Ascending aorta (tissue), 2 donors: ENCODE results near the gene ALDH7A1. TPM values are rescaled to one million over a fixed set of nuclear protein-coding genes. Genes with fewer than 3 reads are reported as not detected.
"Not testable (repeated sequence)": the region's sequence is repeated elsewhere in the genome, so short reads cannot be mapped to it uniquely, and the experiment has no call there.

Experiments used
- DNase-seq, 2 donors: peaks; one replicate each; pipeline ENCODE4 v3.0.0-alpha.2; 2019; ENCODE audit warnings: low spot score in 2 of 2
- H3K27ac ChIP-seq, 2 donors: fragments of 200-600 bp; sonication (generic); one replicate each; pipeline ENCODE4 v1.5.1; 2016 to 2017; ENCODE audit warnings: mild to moderate bottlenecking in 1 of 2
- H3K27me3 ChIP-seq: fragments of 200-600 bp; sonication (generic); one replicate; pipeline ENCODE4 v1.5.1; 2017
- H3K36me3 ChIP-seq, 2 donors: fragments of 200-600 bp; sonication (generic); one replicate each; pipeline ENCODE4 v1.5.1; 2016
- H3K4me1 ChIP-seq, 2 donors: fragments of 200-600 bp; sonication (generic); one replicate each; pipeline ENCODE4 v1.5.1; 2016 to 2017; ENCODE audit warnings: mild to moderate bottlenecking in 1 of 2
- H3K4me3 ChIP-seq, 2 donors: fragments of 200-600 bp; sonication (generic); one replicate each; pipeline ENCODE4 v1.5.1; 2016 to 2017; ENCODE audit warnings: mild to moderate bottlenecking in 1 of 2
- H3K9me3 ChIP-seq, 2 donors: fragments of 200-600 bp; sonication (generic); one replicate each; pipeline ENCODE4 v1.5.1; 2016
- CTCF ChIP-seq, 3 experiments: fragments of 200-600 bp in 2 of 3; fragments of 450-650 bp in 1 of 3; sonication (generic) in 2 of 3; IDR thresholded peaks; one replicate each; pipeline ENCODE4 v1.5.1; 2016 to 2019; ENCODE audit warnings: antibody characterized with exemption in 3 of 3, mild to moderate bottlenecking in 1 of 3, moderate library complexity in 1 of 3
- intact Hi-C: fragments of 100-400 bp; cut with DNase I; formaldehyde crosslinking; loops from one replicate; pipeline ENCODE4 v1.15.1; 2023
- total RNA-seq: library from RNA; depleted of rRNA; stranded (reverse); fragments of >200 nt; gene quantifications from one replicate; pipeline ENCODE4 v1.1.0, GENCODE V29; 2016

ALDH7A1 gene
- total RNA-seq, 1 donor from 2014 or later: 1.4 TPM

DNA sequence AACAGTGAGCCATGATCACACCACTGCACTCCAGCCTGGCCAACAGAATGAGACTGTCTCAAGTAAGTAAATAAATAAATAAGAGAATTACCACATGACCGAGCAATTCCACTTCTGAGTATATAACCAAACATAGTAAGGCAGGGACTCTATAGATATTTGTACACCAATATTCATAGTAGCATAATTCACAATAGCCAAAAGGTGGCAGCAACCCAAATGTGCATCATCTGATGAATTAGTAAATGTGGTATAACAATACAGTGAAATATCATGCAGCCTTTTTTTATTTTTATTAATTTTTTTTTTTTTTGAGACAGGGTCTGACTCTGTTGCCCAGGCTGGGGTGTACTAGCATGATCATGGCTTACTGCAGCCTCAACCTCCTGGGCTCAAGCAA, 33.1 kb downstream of the ALDH7A1 start:
- intact Hi-C loops: no loop called here
- no peak for TF ChIP-seq CTCF (IDR thresholded peaks at IDR 0.05)

GRCh38 chr5:126555101-126555500, 39.9 kb downstream of the ALDH7A1 start:
- peaks cover 59 to 84% of the 10 kb centered on the region in 2 donors for H3K36me3 ChIP-seq
- intact Hi-C loops: not testable (repeated sequence)

More for the DNA sequence above, 33.1 kb downstream of the ALDH7A1 start:
- Histone ChIP-seq H3K27me3 (no peaks in the 10 kb centered on the region), H3K27ac (no peak overlapping the region), H3K36me3 (peaks cover 17 to 60% of the 10 kb centered on the region in 2 donors), H3K4me3 (no peak overlapping the region), H3K4me1 (no peaks in the 10 kb centered on the region), H3K9me3 (no peaks in the 10 kb centered on the region)
- no peak for DNase-seq

GRCh38 chr5:126552614-126553013, 42.4 kb downstream of the ALDH7A1 start:
- intact Hi-C loops: no loop called here
- DNase-seq: no peak
- no peaks in the 10 kb centered on the region for H3K27me3 ChIP-seq
- H3K27ac ChIP-seq: no peak overlapping the region
- H3K36me3 ChIP-seq: peaks cover 60 to 83% of the 10 kb centered on the region in 2 donors
- H3K9me3 ChIP-seq: no peaks in the 10 kb centered on the region
- TF ChIP-seq CTCF (IDR thresholded peaks at IDR 0.05): no peak
- H3K4me3 ChIP-seq: no peak overlapping the region
- no peaks in the 10 kb centered on the region for H3K4me1 ChIP-seq

More at GRCh38 chr5:126555101-126555500, 39.9 kb downstream of the ALDH7A1 start:
- not testable (repeated sequence) for H3K4me3 ChIP-seq, H3K4me1 ChIP-seq, H3K27me3 ChIP-seq, H3K9me3 ChIP-seq, DNase-seq, H3K27ac ChIP-seq

- no peak overlapping the region for H3K27ac ChIP-seq
- no peak for DNase-seq
- intact Hi-C loops: no loop called here
- no peak for TF ChIP-seq CTCF (IDR thresholded peaks at IDR 0.05)
- H3K27me3 ChIP-seq: no peaks in the 10 kb centered on the region
- H3K36me3 ChIP-seq: peaks cover 14 to 32% of the 10 kb centered on the region in 2 donors
- H3K9me3 ChIP-seq: no peaks in the 10 kb centered on the region
- H3K4me1 ChIP-seq: no peaks in the 10 kb centered on the region
- no peak overlapping the region for H3K4me3 ChIP-seq
These were observed 50.8 kb downstream of the ALDH7A1 start for GRCh38 chr5:126544087-126544740.

DNA sequence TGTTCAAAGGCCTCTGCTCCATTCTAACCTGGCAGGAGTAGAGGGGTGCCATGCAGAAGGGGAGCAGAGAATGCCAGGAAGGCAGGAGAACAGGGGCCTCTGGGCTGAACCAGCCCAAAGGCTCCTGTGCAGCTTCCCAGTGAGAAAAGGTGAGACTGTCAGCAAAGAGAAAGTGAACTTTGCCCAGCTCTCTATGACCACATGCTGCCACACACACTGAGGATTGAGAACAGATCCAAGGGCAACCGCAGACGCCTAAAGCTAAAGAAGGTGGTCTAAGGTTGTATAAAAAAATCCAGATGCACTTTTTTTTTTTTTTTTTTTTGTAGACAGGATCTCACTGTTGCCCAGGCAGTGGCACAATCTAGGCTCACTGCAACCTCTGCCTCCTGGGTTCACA, 51.4 kb downstream of the ALDH7A1 start:
- Histone ChIP-seq H3K27me3 (no peaks in the 10 kb centered on the region), H3K36me3 (peaks cover 12 to 32% of the 10 kb centered on the region in 2 donors), H3K27ac (no peak overlapping the region), H3K4me1 (peaks cover 0 to 4% of the 10 kb centered on the region in 2 donors), H3K4me3 (no peak overlapping the region), H3K9me3 (no peaks in the 10 kb centered on the region)
- no peak for DNase-seq
- no peak for TF ChIP-seq CTCF (IDR thresholded peaks at IDR 0.05)
- intact Hi-C loops: no loop called here

- Histone ChIP-seq H3K36me3 (peaks cover 8 to 26% of the 10 kb centered on the region in 2 donors), H3K27me3 (no peaks in the 10 kb centered on the region), H3K4me3 (no peak overlapping the region), H3K27ac (no peak overlapping the region), H3K4me1 (peaks cover 0 to 6% of the 10 kb centered on the region in 2 donors), H3K9me3 (no peaks in the 10 kb centered on the region)
- intact Hi-C loops: no loop called here
- no peak for TF ChIP-seq CTCF (IDR thresholded peaks at IDR 0.05)
- DNase-seq: no peak
These were observed 52.0 kb downstream of the ALDH7A1 start for GRCh38 chr5:126543009-126543408.
